GM23338 (cell line): Measurements from ENCODE around the gene CENPX. TPM values are rescaled to one million over a fixed set of nuclear protein-coding genes. Genes with fewer than 3 reads are reported as not detected.

Experiments
- ATAC-seq: fragments of 200-7000 bp; cut with Tn5 transposase; 3 replicates; pipeline ENCODE4 v1.9.1; 2020
- DNase-seq: peaks from one replicate; pipeline ENCODE4 v3.0.0-alpha.2; 2015; ENCODE audit warnings: low spot score
- H2AFZ ChIP-seq: fragments of 200-600 bp; sonication (generic); 2 replicates; pipeline ENCODE4 v1.8.0; 2016; ENCODE audit warnings: antibody characterized with exemption, mild to moderate bottlenecking, moderate library complexity
- H3F3A ChIP-seq: fragments of 200-600 bp; sonication (generic); replicated peaks from 2 replicates; pipeline ENCODE4 v1.8.0; 2017; ENCODE audit warnings: antibody characterized with exemption, mixed run types, low read depth
- H3K27ac ChIP-seq: fragments of 200-600 bp; sonication (generic); 2 replicates; pipeline ENCODE4 v1.6.1; 2016; ENCODE audit warnings: low read depth
- H3K27me3 ChIP-seq: fragments of 200-600 bp; sonication (generic); 2 replicates; pipeline ENCODE4 v1.8.0; 2016; ENCODE audit warnings: mild to moderate bottlenecking, mixed run types, moderate library complexity; ENCODE audit not compliant: insufficient read depth
- H3K36me3 ChIP-seq: fragments of 200-600 bp; sonication (generic); 2 replicates; pipeline ENCODE4 v1.8.0; 2016; ENCODE audit warnings: mild to moderate bottlenecking; ENCODE audit not compliant: insufficient read depth
- H3K4me1 ChIP-seq: fragments of 200-600 bp; sonication (generic); 2 replicates; pipeline ENCODE4 v1.8.0; 2016; ENCODE audit warnings: mild to moderate bottlenecking, moderate library complexity; ENCODE audit not compliant: insufficient read depth
- H3K4me2 ChIP-seq: fragments of 200-600 bp; sonication (generic); 2 replicates; pipeline ENCODE4 v1.7.1; 2017; ENCODE audit warnings: mixed run types
- H3K4me3 ChIP-seq: fragments of 200-600 bp; sonication (generic); 2 replicates; pipeline ENCODE4 v1.6.1; 2016; ENCODE audit warnings: mixed run types
- H3K79me2 ChIP-seq: fragments of 200-600 bp; sonication (generic); replicated peaks from 2 replicates; pipeline ENCODE4 v1.8.0; 2017; ENCODE audit warnings: mild to moderate bottlenecking; ENCODE audit not compliant: insufficient read depth
- H3K9me2 ChIP-seq: fragments of 200-600 bp; sonication (generic); 2 replicates; pipeline ENCODE4 v1.8.0; 2017; ENCODE audit not compliant: insufficient read depth
- H4K20me1 ChIP-seq: fragments of 200-600 bp; sonication (generic); replicated peaks from 2 replicates; pipeline ENCODE4 v1.8.0; 2017; ENCODE audit warnings: mild to moderate bottlenecking; ENCODE audit not compliant: insufficient read depth
- H3K27ac Mint-ChIP-seq: 2 replicates; pipeline ENCODE4 v1.8.0; 2020; ENCODE audit warnings: inconsistent platforms, mild to moderate bottlenecking, moderate library complexity, mixed read lengths
- H3K27me3 Mint-ChIP-seq: 3 replicates; pipeline ENCODE4 v1.8.0; 2022; ENCODE audit warnings: low read depth, mild to moderate bottlenecking, moderate library complexity, mixed read lengths, inconsistent platforms; ENCODE audit not compliant: insufficient read depth, poor library complexity
- H3K36me3 Mint-ChIP-seq: 3 replicates; pipeline ENCODE4 v1.8.0; 2021; ENCODE audit warnings: low read depth, mild to moderate bottlenecking, inconsistent platforms, moderate library complexity, mixed read lengths
- H3K4me1 Mint-ChIP-seq: 3 replicates; pipeline ENCODE4 v1.8.0; 2020; ENCODE audit warnings: mild to moderate bottlenecking, inconsistent platforms, mixed read lengths
- H3K4me3 Mint-ChIP-seq: 3 replicates; pipeline ENCODE4 v1.8.0; 2021; ENCODE audit warnings: moderate library complexity, mild to moderate bottlenecking, inconsistent platforms, mixed read lengths
- H3K9me3 Mint-ChIP-seq: 3 replicates; pipeline ENCODE4 v1.8.0; 2020; ENCODE audit warnings: moderate library complexity, mild to moderate bottlenecking, inconsistent platforms, mixed read lengths
- CTCF ChIP-seq, 2 experiments: fragments of 200-600 bp in 1 of 2; sonication (generic) in 1 of 2; conservative IDR thresholded peaks; 2 replicates each; pipeline versions ENCODE4 v1.5.1 to v1.6.1; 2016 to 2017; ENCODE audit warnings: antibody characterized with exemption in 2 of 2, low read depth in 2 of 2, mild to moderate bottlenecking in 2 of 2, moderate library complexity in 1 of 2
- ETS1 ChIP-seq: IDR thresholded peaks from 2 replicates; pipeline ENCODE4 v1.6.1; 2016; ENCODE audit warnings: antibody characterized with exemption
- NANOG ChIP-seq: IDR thresholded peaks from 2 replicates; pipeline ENCODE4 v1.6.1; 2016; ENCODE audit warnings: antibody characterized with exemption, borderline replicate concordance
- ZNF462 ChIP-seq: fragments of 250-450 bp; sonication (Bioruptor Pico); IDR thresholded peaks from 2 replicates; pipeline ENCODE4 v1.5.0; 2020; ENCODE audit warnings: mild to moderate bottlenecking, moderate library complexity
- polyA plus RNA-seq: library from polyadenylated mRNA; unstranded; fragments of >200 nt; fragmentation: Nextera tagmentation; extraction: Ambion mirVana; gene quantifications from 2 replicates; pipeline ENCODE4 v1.2.1, GENCODE V29; 2016
- total RNA-seq: library from RNA; depleted of rRNA; stranded (reverse); fragments of >200 nt; shearing (Covaris generic); gene quantifications from 2 replicates; pipeline ENCODE4 v1.2.3, GENCODE V29; 2014

Gene CENPX
- total and polyA plus RNA-seq, 2 experiments from 2014 or later, result 114 to 157 TPM

- Histone ChIP-seq H3K4me1 (no peaks in the 10 kb centered on the region), H3K9me2 (no peaks in the 10 kb centered on the region), H3K27me3 (no peaks in the 10 kb centered on the region), H3K4me3 (peak overlapping the region; percentile 89), H3F3A (0 out of 2 replicates have a peak, but pooled peaks cover 6% of the 10 kb centered on the region), H3K36me3 (peaks cover 4% of the 10 kb centered on the region; the same call in 1 of the 2 replicates), H2AFZ (no peak overlapping the region), H3K4me2 (peak overlapping the region; percentile 89), H4K20me1 (peaks cover 8% of the 10 kb centered on the region; the same call in 1 of the 2 replicates), H3K79me2 (peaks cover 9% of the 10 kb centered on the region; the same call in 1 of the 2 replicates), H3K27ac (no peak overlapping the region)
- ATAC-seq (no peak), DNase-seq (no peak)
- H3K27me3 Mint-ChIP-seq, result peaks cover 11% of the 10 kb centered on the region
- TF ChIP-seq ZNF462 (CRISPR knock-in tag) (no peak), CTCF (conservative IDR thresholded peaks at IDR 0.05; ENCODE audit: low read depth in 2 of 2) (no peak), ETS1 (no peak), NANOG (no peak)
- no peaks in the 10 kb centered on the region; the same call in 2 of the 3 replicates for H3K4me1 Mint-ChIP-seq
- no peaks in the 10 kb centered on the region for H3K9me3 Mint-ChIP-seq
- peak overlapping the region; percentile 86 for H3K4me3 Mint-ChIP-seq
- no peak overlapping the region for H3K27ac Mint-ChIP-seq
- peaks cover 19% of the 10 kb centered on the region; the same call in 2 of the 3 replicates for H3K36me3 Mint-ChIP-seq
Observed at GRCh38 chr17:82052638-82053059, 30.0 kb upstream of the CENPX start.
